ENCODE measurements around the gene TTC21A. TPM values are rescaled to one million over a fixed set of nuclear protein-coding genes. Genes with fewer than 3 reads are reported as not detected.

TTC21A gene
- total and polyA plus RNA-seq, 11 donors: 0.72 to 4.8 (median 1.9) TPM

DNA sequence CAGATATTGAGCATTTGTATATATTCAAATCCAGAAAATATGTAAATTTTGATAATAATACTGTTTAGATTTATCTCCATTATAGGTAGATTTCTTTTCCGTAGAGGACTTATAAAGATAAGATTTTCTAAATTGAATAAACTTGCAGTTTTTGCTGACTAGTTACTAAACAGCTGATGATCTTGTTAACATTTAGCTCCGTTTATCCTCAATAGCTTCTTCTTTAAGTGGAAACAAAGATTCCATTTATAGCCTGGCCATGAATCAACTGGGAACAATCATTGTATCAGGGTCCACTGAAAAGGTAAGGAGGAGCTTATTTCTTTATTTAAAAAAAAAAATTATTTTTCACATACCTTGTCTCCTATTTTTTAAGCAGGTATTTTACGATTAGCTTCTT, 38.9 kb upstream of the TTC21A start:
- Histone ChIP-seq H3K4me3 (no peak overlapping the region), H3K36me3 (peaks cover 0 to 92% (median 79%) of the 10 kb centered on the region in 9 donors), H3K9me3 (no peaks in the 10 kb centered on the region), H3K4me1 (peaks cover 0 to 4% (median 0%) of the 10 kb centered on the region in 12 donors), H3K27ac (no peak overlapping the region), H3K27me3 (no peaks in the 10 kb centered on the region)
- intact Hi-C loops (cut with DNase I): no loop called here
- 70 to 79% (median 74%) methylated on average over 3 of the region's 3 CpGs for WGBS, 4 donors
- no peak for DNase-seq
- ATAC-seq: no peak
- TF ChIP-seq, protein P1, sequence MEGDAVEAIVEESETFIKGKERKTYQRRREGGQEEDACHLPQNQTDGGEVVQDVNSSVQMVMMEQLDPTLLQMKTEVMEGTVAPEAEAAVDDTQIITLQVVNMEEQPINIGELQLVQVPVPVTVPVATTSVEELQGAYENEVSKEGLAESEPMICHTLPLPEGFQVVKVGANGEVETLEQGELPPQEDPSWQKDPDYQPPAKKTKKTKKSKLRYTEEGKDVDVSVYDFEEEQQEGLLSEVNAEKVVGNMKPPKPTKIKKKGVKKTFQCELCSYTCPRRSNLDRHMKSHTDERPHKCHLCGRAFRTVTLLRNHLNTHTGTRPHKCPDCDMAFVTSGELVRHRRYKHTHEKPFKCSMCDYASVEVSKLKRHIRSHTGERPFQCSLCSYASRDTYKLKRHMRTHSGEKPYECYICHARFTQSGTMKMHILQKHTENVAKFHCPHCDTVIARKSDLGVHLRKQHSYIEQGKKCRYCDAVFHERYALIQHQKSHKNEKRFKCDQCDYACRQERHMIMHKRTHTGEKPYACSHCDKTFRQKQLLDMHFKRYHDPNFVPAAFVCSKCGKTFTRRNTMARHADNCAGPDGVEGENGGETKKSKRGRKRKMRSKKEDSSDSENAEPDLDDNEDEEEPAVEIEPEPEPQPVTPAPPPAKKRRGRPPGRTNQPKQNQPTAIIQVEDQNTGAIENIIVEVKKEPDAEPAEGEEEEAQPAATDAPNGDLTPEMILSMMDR (IDR thresholded peaks at IDR 0.05): no peak
- TF ChIP-seq POLR2A (IDR thresholded peaks at IDR 0.05): no peak

DNA sequence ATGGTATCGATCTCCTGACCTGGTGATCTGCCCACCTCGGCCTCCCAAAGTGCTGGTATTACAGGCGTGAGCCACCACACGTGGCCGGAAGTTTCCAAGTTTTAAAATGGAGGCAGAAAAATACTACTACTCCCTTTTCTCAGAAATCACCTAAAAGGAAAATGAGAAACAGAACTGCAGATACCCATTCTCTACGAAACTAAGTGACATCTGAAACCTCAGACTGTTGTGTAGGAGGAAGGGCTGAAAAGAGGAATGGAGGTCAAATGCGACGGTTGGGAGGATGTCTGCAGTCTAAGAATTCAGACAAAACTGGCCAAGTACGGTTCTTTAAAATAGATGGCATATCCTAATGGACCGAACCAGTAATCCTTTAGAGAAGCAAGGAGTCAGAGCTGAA, 31.6 kb upstream of the TTC21A start:
- intact Hi-C loops (cut with DNase I): no loop called here
- Histone ChIP-seq H3K36me3 (peaks cover 0 to 97% (median 74%) of the 10 kb centered on the region in 9 donors), H3K4me1 (no peaks in the 10 kb centered on the region), H3K27ac (no peak overlapping the region), H3K9me3 (no peaks in the 10 kb centered on the region), H3K4me3 (no peak overlapping the region), H3K27me3 (no peaks in the 10 kb centered on the region)
- TF ChIP-seq POLR2A (IDR thresholded peaks at IDR 0.05): no peak
- TF ChIP-seq, protein P1 (IDR thresholded peaks at IDR 0.05): no peak
- ATAC-seq: no peak
- no peak for DNase-seq
- 95 to 98% (median 96%) methylated on average over 10 of the region's 10 CpGs for WGBS, 4 donors

DNA sequence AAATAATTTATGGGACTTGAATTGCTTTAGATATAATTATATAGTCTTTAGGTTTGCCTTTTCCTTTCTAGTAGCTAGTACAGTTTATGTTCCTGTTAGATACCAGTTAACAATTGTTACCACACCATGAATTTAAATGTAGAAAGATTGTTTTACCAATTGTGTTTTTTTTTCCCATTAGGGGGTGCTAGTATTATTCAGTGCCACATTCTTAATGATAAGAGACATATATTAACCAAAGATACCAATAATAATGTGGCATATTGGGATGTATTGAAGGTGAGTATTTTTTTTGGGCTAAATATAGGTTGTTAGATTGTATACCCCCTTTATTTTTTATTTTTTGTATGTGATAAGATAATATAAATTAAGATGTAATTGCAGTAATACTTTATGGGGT, 27.9 kb upstream of the TTC21A start:
- H3K9me3 ChIP-seq: no peaks in the 10 kb centered on the region
- no peak for DNase-seq
- H3K4me3 ChIP-seq: no peak overlapping the region
- intact Hi-C loops (cut with DNase I): no loop called here
- H3K27ac ChIP-seq: no peak overlapping the region
- no peak for ATAC-seq
- peaks cover 0 to 87% (median 69%) of the 10 kb centered on the region in 9 donors for H3K36me3 ChIP-seq
- H3K27me3 ChIP-seq: no peaks in the 10 kb centered on the region
- TF ChIP-seq POLR2A (IDR thresholded peaks at IDR 0.05): no peak
- TF ChIP-seq, protein P1 (IDR thresholded peaks at IDR 0.05): peak in 1 of 12 donors; percentile 9
- no peaks in the 10 kb centered on the region for H3K4me1 ChIP-seq

DNA sequence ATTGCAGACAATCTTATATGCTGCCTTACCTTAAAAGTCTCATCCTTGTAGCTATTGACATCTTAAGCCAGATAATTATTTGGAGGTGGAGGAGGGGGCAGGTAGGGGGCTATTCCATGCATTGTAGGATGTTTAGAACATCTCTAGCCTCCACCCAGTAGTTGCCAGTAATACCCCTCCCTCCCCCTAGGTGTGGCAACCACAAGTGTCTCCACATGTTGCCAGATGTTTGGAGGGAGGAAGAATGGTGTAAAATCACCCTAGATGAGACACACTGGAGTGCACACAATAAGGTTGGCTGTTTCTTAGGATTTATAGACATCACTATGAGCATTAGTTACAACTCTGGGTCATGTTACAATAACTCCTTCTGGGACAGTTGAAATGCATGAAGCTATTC, 27.5 kb upstream of the TTC21A start:
- Histone ChIP-seq H3K27me3 (no peaks in the 10 kb centered on the region), H3K4me1 (no peaks in the 10 kb centered on the region), H3K27ac (no peak overlapping the region), H3K4me3 (no peak overlapping the region), H3K9me3 (no peaks in the 10 kb centered on the region), H3K36me3 (peaks cover 0 to 87% (median 66%) of the 10 kb centered on the region in 9 donors)
- ATAC-seq: no peak
- TF ChIP-seq POLR2A (IDR thresholded peaks at IDR 0.05): no peak
- TF ChIP-seq, protein P1 (IDR thresholded peaks at IDR 0.05): no peak
- intact Hi-C loops (cut with DNase I): no loop called here
- DNase-seq: no peak
